GM19023 (cell line): ENCODE results near the gene MANF.

Experiments used
- ATAC-seq: cut with Tn5 transposase; IDR thresholded peaks from one replicate; pipeline ENCODE4 v1.9.1; 2021; ENCODE audit warnings: mild to moderate bottlenecking, moderate library complexity; ENCODE audit not compliant: unreplicated experiment

MANF gene

GRCh38 chr3:51389423-51390183 is 4.5 kb downstream of the MANF start:
- no peak for ATAC-seq

GRCh38 chr3:51390246-51391074 is 5.4 kb downstream of the MANF start:
- no peak for ATAC-seq

GRCh38 chr3:51391075-51391565 is 6.0 kb downstream of the MANF start, which contains the start of gene RBM15B:
RBM15B (plus strand) TSS chr3:51391285; CDS start chr3:51391400, 115 bp downstream.
- peak; percentile 94 for ATAC-seq

- ATAC-seq = peak; percentile 8
Measured at GRCh38 chr3:51391566-51392354, 6.7 kb downstream of the MANF start.

GRCh38 chr3:51392355-51393133 is 7.5 kb downstream of the MANF start:
- no peak for ATAC-seq

- no peak for ATAC-seq
Measured at GRCh38 chr3:51393134-51393495, 8.0 kb downstream of the MANF start.

GRCh38 chr3:51393564-51393963 is 8.5 kb downstream of the MANF start:
- no peak for ATAC-seq

GRCh38 chr3:51394541-51394940 is 9.4 kb downstream of the MANF start:
- ATAC-seq = no peak

- ATAC-seq = no peak
Measured at GRCh38 chr3:51395493-51396213, 10.6 kb downstream of the MANF start.

- no peak for ATAC-seq
Measured at GRCh38 chr3:51396401-51396800, 11.3 kb downstream of the MANF start.

- no peak for ATAC-seq
Measured at GRCh38 chr3:51397392-51397791, 12.3 kb downstream of the MANF start.

- no peak for ATAC-seq
Measured at GRCh38 chr3:51398595-51399310, 13.7 kb downstream of the MANF start.

GRCh38 chr3:51400166-51400565 is 15.1 kb downstream of the MANF start:
- ATAC-seq = no peak

GRCh38 chr3:51401735-51402134 is 16.6 kb downstream of the MANF start:
- ATAC-seq = no peak

GRCh38 chr3:51403675-51404074 is 18.6 kb downstream of the MANF start:
- no peak for ATAC-seq

GRCh38 chr3:51408021-51408420 is 22.9 kb downstream of the MANF start:
- ATAC-seq = no peak

- no peak for ATAC-seq
Measured at GRCh38 chr3:51408813-51409212, 23.7 kb downstream of the MANF start.

- ATAC-seq = no peak
Measured at GRCh38 chr3:51422211-51422610, 37.1 kb downstream of the MANF start.

GRCh38 chr3:51426921-51427320 is 41.8 kb downstream of the MANF start:
- ATAC-seq = no peak
